Measurements from ENCODE around the gene IQGAP2.
A peak's percentile ranks its signal among the peaks of the same experiment; 100 is the strongest.

IQGAP2 gene

GRCh38 chr5:76493190-76493837, 90.2 kb downstream of the IQGAP2 start:
- WGBS, 2 donors (ENCODE audit: extremely low coverage in 2 of 2, insufficient read length in 2 of 2, insufficient replicate concordance in 1 of 2): no CpG with 5 or more reads among the region's 8 CpGs
- Histone ChIP-seq H2AFZ (ENCODE audit: low read length) (no peak overlapping the region), H2AK5ac (ENCODE audit: low read depth, low read length) (no peak overlapping the region), H2BK120ac (ENCODE audit: low read depth, low read length) (no peak overlapping the region), H3K79me1 (ENCODE audit: low read depth, low read length) (no peaks in the 10 kb centered on the region), H3K4me1 (ENCODE audit: control insufficient read depth in 2 of 2, insufficient read depth in 1 of 2, low read depth in 1 of 2, low read length in 2 of 2) (peaks cover 17 to 18% of the 10 kb centered on the region in 2 donors), H3K27ac (replicated peaks; ENCODE audit: low read length) (no peak overlapping the region), H2BK5ac (ENCODE audit: low read length) (no peak overlapping the region), H4K8ac (ENCODE audit: low read depth, low read length) (no peak overlapping the region), H3K36me3 (replicated peaks in 1 of 2; ENCODE audit: control insufficient read depth in 2 of 2, insufficient read depth in 2 of 2, low read length in 2 of 2) (no peaks in the 10 kb centered on the region), H2BK15ac (ENCODE audit: low read length) (peak overlapping the region; percentile 13), H3K27me3 (ENCODE audit: control insufficient read depth in 3 of 3, insufficient read depth in 3 of 3, low read depth in 1 of 3, low read length in 3 of 3) (no peaks in the 10 kb centered on the region), H2BK12ac (ENCODE audit: low read length) (peak overlapping the region; percentile 7), H3K9ac (ENCODE audit: low read depth, low read length, poor library complexity) (no peak overlapping the region), H3K4me3 (ENCODE audit: low read length in 2 of 2) (no peak overlapping the region), H3K14ac (ENCODE audit: low read length) (no peak overlapping the region), H3K18ac (ENCODE audit: low read length) (no peak overlapping the region), H3K4ac (ENCODE audit: low read length) (no peak overlapping the region), H4K91ac (ENCODE audit: low read depth, low read length, poor library complexity) (no peak overlapping the region), H3K9me3 (replicated peaks in 1 of 2; ENCODE audit: control insufficient read depth in 2 of 2, insufficient read depth in 1 of 2, low read depth in 1 of 2, low read length in 2 of 2) (peaks cover 0 to 3% of the 10 kb centered on the region in 2 donors), H3K23ac (ENCODE audit: low read depth, low read length, poor library complexity) (no peak overlapping the region), H3K4me2 (ENCODE audit: insufficient read depth, low read length, poor library complexity, severe bottlenecking) (no peak overlapping the region)
- no peak for DNase-seq (ENCODE audit: low spot score)

DNA sequence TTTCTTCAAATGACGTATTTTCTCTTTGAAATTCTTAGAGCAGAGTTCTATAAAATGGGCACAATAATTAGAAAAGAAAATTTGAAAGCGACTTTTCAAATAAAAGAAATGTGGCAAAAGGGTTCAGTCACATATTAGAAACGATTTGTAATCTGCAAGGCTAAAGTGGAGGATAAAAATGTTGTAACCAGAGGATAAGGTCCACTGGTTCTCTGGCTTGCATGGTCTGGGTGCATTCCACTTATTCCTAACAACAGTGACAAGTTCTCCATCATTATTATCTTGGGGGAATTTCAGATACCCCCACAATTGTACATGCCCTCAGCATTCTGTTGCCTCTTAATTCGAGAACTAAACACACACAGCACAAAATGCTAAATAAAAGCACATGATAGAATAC, 91.1 kb downstream of the IQGAP2 start:
- no peaks in the 10 kb centered on the region for H3K27me3 ChIP-seq (ENCODE audit: control insufficient read depth in 3 of 3, insufficient read depth in 3 of 3, low read depth in 1 of 3, low read length in 3 of 3)
- no peak overlapping the region for H3K9ac ChIP-seq (ENCODE audit: low read depth, low read length, poor library complexity)
- H3K18ac ChIP-seq (ENCODE audit: low read length): no peak overlapping the region
- no peak overlapping the region for H3K23ac ChIP-seq (ENCODE audit: low read depth, low read length, poor library complexity)
- no peak overlapping the region for H2AK5ac ChIP-seq (ENCODE audit: low read depth, low read length)
- H4K8ac ChIP-seq (ENCODE audit: low read depth, low read length): no peak overlapping the region
- H3K27ac ChIP-seq (replicated peaks; ENCODE audit: low read length): no peak overlapping the region
- H2BK120ac ChIP-seq (ENCODE audit: low read depth, low read length): no peak overlapping the region
- no peak overlapping the region for H2AFZ ChIP-seq (ENCODE audit: low read length)
- H3K4me1 ChIP-seq (ENCODE audit: control insufficient read depth in 2 of 2, insufficient read depth in 1 of 2, low read depth in 1 of 2, low read length in 2 of 2): peaks cover 13 to 17% of the 10 kb centered on the region in 2 donors
- no peak overlapping the region for H3K14ac ChIP-seq (ENCODE audit: low read length)
- no peak overlapping the region for H2BK12ac ChIP-seq (ENCODE audit: low read length)
- H3K36me3 ChIP-seq (replicated peaks in 1 of 2; ENCODE audit: control insufficient read depth in 2 of 2, insufficient read depth in 2 of 2, low read length in 2 of 2): no peaks in the 10 kb centered on the region
- WGBS, 2 donors (ENCODE audit: extremely low coverage in 2 of 2, insufficient read length in 2 of 2, insufficient replicate concordance in 1 of 2): no CpG with 5 or more reads among the region's 4 CpGs
- no peak overlapping the region for H2BK5ac ChIP-seq (ENCODE audit: low read length)
- H4K91ac ChIP-seq (ENCODE audit: low read depth, low read length, poor library complexity): no peak overlapping the region
- no peak overlapping the region for H3K4me2 ChIP-seq (ENCODE audit: insufficient read depth, low read length, poor library complexity, severe bottlenecking)
- no peak overlapping the region for H2BK15ac ChIP-seq (ENCODE audit: low read length)
- no peak for DNase-seq (ENCODE audit: low spot score)
- H3K9me3 ChIP-seq (replicated peaks in 1 of 2; ENCODE audit: control insufficient read depth in 2 of 2, insufficient read depth in 1 of 2, low read depth in 1 of 2, low read length in 2 of 2): peaks cover 0 to 3% of the 10 kb centered on the region in 2 donors
- no peaks in the 10 kb centered on the region for H3K79me1 ChIP-seq (ENCODE audit: low read depth, low read length)
- no peak overlapping the region for H3K4ac ChIP-seq (ENCODE audit: low read length)
- no peak overlapping the region for H3K4me3 ChIP-seq (ENCODE audit: low read length in 2 of 2)

DNA sequence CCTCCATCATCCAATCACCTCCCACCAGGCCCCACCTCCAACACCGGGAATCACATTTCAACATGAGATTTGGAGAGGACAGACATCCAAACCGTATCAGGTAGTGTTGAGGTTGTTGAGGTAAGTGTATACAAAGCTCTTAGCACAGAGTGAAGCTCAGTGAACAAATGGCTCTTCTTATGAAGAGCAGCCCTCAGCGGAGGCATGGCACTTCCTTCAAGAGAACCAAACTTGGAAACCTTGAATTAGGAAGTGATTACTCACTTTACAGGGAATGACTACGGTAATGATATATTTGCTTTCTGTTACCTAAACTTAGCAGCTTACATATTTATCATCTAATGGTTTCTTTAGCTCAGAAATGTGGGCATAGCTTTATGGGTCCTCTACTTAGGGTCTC, 92.8 kb downstream of the IQGAP2 start:
- no peak overlapping the region for H2AK5ac ChIP-seq (ENCODE audit: low read depth, low read length)
- H3K4ac ChIP-seq (ENCODE audit: low read length): no peak overlapping the region
- H3K27me3 ChIP-seq (ENCODE audit: control insufficient read depth in 3 of 3, insufficient read depth in 3 of 3, low read depth in 1 of 3, low read length in 3 of 3): no peaks in the 10 kb centered on the region
- no peak overlapping the region for H3K23ac ChIP-seq (ENCODE audit: low read depth, low read length, poor library complexity)
- H2AFZ ChIP-seq (ENCODE audit: low read length): no peak overlapping the region
- H3K9me3 ChIP-seq (replicated peaks in 1 of 2; ENCODE audit: control insufficient read depth in 2 of 2, insufficient read depth in 1 of 2, low read depth in 1 of 2, low read length in 2 of 2): peaks cover 0 to 3% of the 10 kb centered on the region in 2 donors
- WGBS, 2 donors (ENCODE audit: extremely low coverage in 2 of 2, insufficient read length in 2 of 2, insufficient replicate concordance in 1 of 2): no CpG with 5 or more reads among the region's 4 CpGs
- H3K79me1 ChIP-seq (ENCODE audit: low read depth, low read length): no peaks in the 10 kb centered on the region
- H3K27ac ChIP-seq (replicated peaks; ENCODE audit: low read length): no peak overlapping the region
- H2BK15ac ChIP-seq (ENCODE audit: low read length): no peak overlapping the region
- no peak overlapping the region for H2BK5ac ChIP-seq (ENCODE audit: low read length)
- no peak for DNase-seq (ENCODE audit: low spot score)
- no peak overlapping the region for H3K4me3 ChIP-seq (ENCODE audit: low read length in 2 of 2)
- no peak overlapping the region for H2BK12ac ChIP-seq (ENCODE audit: low read length)
- no peak overlapping the region for H2BK120ac ChIP-seq (ENCODE audit: low read depth, low read length)
- H3K4me2 ChIP-seq (ENCODE audit: insufficient read depth, low read length, poor library complexity, severe bottlenecking): no peak overlapping the region
- no peak overlapping the region for H4K8ac ChIP-seq (ENCODE audit: low read depth, low read length)
- H3K18ac ChIP-seq (ENCODE audit: low read length): no peak overlapping the region
- H3K14ac ChIP-seq (ENCODE audit: low read length): no peak overlapping the region
- no peak overlapping the region for H4K91ac ChIP-seq (ENCODE audit: low read depth, low read length, poor library complexity)
- peaks cover 5 to 11% of the 10 kb centered on the region in 2 donors for H3K4me1 ChIP-seq (ENCODE audit: control insufficient read depth in 2 of 2, insufficient read depth in 1 of 2, low read depth in 1 of 2, low read length in 2 of 2)
- no peaks in the 10 kb centered on the region for H3K36me3 ChIP-seq (replicated peaks in 1 of 2; ENCODE audit: control insufficient read depth in 2 of 2, insufficient read depth in 2 of 2, low read length in 2 of 2)
- no peak overlapping the region for H3K9ac ChIP-seq (ENCODE audit: low read depth, low read length, poor library complexity)

DNA sequence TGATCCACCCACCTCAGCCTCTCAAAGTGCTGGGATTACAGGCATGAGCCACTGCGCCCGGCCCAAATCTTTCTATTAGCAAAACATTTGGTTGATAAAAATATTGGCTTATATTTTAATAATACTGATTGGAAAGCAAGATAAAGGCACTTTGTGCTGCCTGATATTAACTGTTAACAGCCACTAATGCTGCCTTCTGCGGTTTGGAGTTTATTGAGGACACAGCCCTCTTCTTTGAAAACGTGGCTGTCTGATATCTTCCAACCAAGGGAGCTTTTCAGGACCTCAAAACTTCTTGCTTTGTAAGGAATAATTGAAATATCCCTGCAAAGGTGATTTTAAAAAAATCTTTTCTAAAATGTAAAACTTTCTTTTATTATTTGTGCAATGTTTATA, 94.0 kb downstream of the IQGAP2 start:
- no peak overlapping the region for H3K4me2 ChIP-seq (ENCODE audit: insufficient read depth, low read length, poor library complexity, severe bottlenecking)
- H3K14ac ChIP-seq (ENCODE audit: low read length): no peak overlapping the region
- H3K79me1 ChIP-seq (ENCODE audit: low read depth, low read length): no peaks in the 10 kb centered on the region
- no peak overlapping the region for H2AK5ac ChIP-seq (ENCODE audit: low read depth, low read length)
- H3K23ac ChIP-seq (ENCODE audit: low read depth, low read length, poor library complexity): no peak overlapping the region
- DNase-seq (ENCODE audit: low spot score): no peak
- H3K27ac ChIP-seq (replicated peaks; ENCODE audit: low read length): no peak overlapping the region
- H3K4ac ChIP-seq (ENCODE audit: low read length): no peak overlapping the region
- no peak overlapping the region for H2BK120ac ChIP-seq (ENCODE audit: low read depth, low read length)
- H2BK12ac ChIP-seq (ENCODE audit: low read length): no peak overlapping the region
- no peak overlapping the region for H4K91ac ChIP-seq (ENCODE audit: low read depth, low read length, poor library complexity)
- no peak overlapping the region for H2AFZ ChIP-seq (ENCODE audit: low read length)
- no peak overlapping the region for H4K8ac ChIP-seq (ENCODE audit: low read depth, low read length)
- no peak overlapping the region for H3K9ac ChIP-seq (ENCODE audit: low read depth, low read length, poor library complexity)
- H3K18ac ChIP-seq (ENCODE audit: low read length): no peak overlapping the region
- H2BK5ac ChIP-seq (ENCODE audit: low read length): no peak overlapping the region
- no peaks in the 10 kb centered on the region for H3K36me3 ChIP-seq (replicated peaks in 1 of 2; ENCODE audit: control insufficient read depth in 2 of 2, insufficient read depth in 2 of 2, low read length in 2 of 2)
- H3K4me3 ChIP-seq (ENCODE audit: low read length in 2 of 2): no peak overlapping the region
- H3K27me3 ChIP-seq (ENCODE audit: control insufficient read depth in 3 of 3, insufficient read depth in 3 of 3, low read depth in 1 of 3, low read length in 3 of 3): no peaks in the 10 kb centered on the region
- H3K9me3 ChIP-seq (replicated peaks in 1 of 2; ENCODE audit: control insufficient read depth in 2 of 2, insufficient read depth in 1 of 2, low read depth in 1 of 2, low read length in 2 of 2): peaks cover 0 to 2% of the 10 kb centered on the region in 2 donors
- H2BK15ac ChIP-seq (ENCODE audit: low read length): no peak overlapping the region
- WGBS, 2 donors (ENCODE audit: extremely low coverage in 2 of 2, insufficient read length in 2 of 2, insufficient replicate concordance in 1 of 2): no CpG with 5 or more reads among the region's 4 CpGs
- H3K4me1 ChIP-seq (ENCODE audit: control insufficient read depth in 2 of 2, insufficient read depth in 1 of 2, low read depth in 1 of 2, low read length in 2 of 2): peaks cover 5 to 13% of the 10 kb centered on the region in 2 donors

Measured in neuronal stem cell (in vitro differentiated cells).